ENCODE data around the gene VWA3A.
"Not testable (repeated sequence)": the region's sequence is repeated elsewhere in the genome, so short reads cannot be mapped to it uniquely, and the experiment has no call there.

The VWA3A gene

DNA sequence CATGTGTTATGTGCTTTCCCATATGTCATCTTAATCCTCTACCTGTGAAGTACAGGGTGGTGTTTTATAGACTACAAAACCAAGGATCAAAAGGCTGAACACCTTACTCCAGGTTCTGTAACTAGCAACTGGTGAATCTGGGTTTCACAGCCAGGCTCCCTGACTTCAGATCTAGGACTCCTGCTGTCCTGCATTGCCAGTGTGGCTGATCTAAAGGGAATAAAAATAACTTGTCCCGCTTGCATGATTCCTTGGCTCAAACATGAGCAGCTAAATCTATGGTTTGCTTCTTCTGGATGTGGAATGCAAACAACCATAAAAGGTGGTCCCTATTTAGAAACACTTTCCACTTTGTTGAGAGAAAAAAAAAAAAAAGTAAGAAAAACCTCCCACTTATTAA is 3.7 kb upstream of the VWA3A start:
- no peak for FAIRE-seq

DNA sequence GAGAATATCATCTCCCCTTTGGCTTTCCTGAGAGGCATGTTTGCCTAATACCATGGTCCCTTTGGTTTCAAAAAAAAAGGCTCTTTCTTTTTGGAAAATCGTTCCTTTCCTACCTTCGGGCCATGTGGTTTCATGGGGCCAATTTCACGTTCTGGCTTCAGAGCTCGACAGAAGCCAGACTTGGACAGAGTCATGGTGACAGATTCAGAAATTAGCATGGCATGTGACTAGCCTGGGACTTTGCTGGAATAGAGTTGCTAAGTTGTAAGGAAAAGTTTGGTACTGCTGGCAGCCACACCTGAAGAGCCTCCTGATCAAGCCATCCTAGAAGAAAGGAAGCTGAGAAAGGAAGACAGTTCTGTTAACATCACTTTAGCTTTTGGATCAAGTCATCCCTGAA is 2.4 kb upstream of the VWA3A start:
- FAIRE-seq: no peak

DNA sequence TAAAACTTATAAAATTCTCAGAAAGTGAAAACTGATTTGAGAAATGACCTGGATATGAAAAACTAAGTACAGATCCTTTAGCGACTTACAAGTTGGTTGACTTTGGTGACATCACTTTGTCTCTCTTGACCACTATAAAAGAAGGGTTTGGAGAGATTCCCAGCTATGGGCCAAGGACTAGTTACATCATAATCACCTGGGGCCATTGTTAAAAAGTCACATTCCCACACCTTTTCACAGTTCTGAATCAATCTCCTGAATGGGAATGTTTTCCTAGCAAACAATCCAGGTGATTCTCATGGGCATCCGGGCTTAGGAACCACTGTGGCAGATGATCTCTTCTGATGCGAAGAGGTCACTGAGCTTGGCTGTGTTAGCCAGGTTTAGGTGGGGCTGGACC is 620 bp upstream of the VWA3A start:
- FAIRE-seq: no peak

DNA sequence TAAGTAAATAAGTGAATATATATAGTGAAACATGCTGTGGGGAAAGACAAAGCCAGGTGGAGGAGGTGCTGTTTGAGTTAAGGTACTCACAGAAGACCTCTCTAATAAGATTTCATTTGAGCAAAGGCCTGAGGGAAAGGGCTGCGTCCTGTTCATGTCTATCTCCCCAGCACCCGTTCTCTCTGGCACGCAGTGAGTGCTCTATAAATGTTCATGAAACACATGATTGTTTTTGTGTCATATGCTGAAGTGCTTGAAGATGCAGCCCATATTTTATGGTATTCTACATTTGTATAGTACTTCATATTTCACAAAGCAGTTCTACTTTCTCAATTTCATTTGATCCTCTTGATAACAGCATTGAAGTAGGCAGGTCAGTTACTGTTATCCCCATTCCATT is 990 bp downstream of the VWA3A start:
- no peak for FAIRE-seq

DNA sequence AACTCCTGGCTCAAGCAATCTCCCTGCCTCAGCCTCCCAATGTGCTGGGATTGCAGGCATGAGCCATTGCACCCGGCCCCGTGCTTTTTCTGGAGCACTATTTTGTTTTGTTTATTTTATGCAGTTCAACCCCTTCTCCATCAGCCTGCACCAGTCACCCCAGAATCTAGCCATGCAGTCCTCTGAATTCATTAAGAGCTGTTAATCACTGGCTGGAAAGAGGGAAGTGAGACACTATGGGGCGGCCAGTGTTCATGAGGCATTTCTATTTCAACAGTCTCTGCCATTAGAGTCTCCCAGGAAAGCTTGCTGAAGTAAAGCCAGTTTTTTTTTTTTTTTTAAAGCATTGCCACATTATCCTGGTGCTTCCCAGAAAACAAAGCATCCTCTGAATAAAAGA is 1.7 kb downstream of the VWA3A start:
- FAIRE-seq: no peak

DNA sequence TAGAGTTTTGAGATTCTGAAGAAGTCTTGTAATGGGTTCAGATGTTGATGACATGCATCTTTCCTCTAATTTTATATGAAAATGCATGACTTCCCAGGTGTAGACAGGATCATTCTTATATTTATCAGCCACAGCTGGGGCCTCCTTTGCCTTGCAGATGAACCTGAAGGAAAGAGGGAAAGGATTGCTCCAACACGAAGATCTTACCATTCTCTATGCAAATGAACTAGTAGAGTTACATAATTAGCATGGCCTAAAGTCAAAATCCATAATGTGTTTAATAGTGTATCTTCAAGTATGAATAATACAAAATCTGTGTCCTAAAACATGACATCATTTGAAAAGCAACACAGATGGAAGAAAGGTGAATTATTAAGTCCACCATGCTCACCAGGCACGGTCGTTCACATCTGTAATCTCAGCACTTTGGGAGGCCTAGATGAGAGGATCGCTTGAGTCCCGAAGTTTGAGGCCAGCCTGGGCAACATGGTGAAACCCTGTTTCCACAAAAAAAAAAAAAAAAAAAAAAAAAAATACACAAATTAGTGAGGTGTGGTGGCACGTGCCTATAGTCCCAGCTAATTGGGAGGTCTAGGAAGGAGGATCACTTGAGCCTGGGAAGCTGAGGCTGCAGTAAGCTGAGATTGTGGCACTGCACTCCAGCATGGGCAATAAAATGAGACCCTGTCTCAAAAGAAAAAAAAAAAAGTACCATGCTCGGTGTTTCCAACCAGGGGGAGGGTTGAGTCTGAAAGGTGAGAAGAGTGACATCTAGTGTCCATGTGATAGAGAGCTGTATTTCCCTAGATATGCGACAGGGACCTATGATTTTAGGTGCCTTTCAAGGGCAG is 6.3 kb downstream of the VWA3A start:
- no peak for FAIRE-seq

DNA sequence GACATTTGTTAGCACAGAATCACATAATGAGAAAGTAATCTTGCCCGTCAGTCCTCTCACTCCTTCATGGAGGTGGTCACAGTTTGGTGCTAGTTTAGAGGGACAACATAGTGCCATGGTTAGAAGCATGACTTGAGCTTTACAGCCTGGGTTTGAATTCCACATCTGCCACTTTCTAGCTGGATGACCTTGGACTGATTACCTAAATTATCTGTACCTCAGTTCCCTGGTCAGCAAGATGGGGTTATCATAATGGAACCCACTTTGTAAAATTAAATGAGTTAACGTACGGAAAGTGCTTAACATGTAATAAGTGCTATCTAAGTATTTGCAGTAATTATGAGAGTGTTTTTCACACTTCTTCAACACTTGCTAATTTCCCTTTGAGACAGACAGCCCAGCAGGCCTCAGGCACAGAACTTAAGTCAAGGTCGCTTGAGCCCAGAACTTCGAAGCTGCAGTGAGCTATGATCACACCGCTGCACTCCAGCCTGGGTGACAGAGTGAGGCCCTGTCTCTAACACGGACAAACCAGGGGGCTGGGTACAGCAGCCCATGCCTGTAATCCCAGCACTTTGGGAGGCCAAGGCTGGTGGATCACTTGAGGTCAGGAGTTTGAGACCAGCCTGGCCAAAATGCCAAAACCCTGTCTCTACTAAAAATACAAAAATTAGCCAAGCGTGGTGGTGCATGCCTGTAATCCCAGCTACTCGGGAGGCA is 7.1 kb downstream of the VWA3A start:
- FAIRE-seq: no peak

DNA sequence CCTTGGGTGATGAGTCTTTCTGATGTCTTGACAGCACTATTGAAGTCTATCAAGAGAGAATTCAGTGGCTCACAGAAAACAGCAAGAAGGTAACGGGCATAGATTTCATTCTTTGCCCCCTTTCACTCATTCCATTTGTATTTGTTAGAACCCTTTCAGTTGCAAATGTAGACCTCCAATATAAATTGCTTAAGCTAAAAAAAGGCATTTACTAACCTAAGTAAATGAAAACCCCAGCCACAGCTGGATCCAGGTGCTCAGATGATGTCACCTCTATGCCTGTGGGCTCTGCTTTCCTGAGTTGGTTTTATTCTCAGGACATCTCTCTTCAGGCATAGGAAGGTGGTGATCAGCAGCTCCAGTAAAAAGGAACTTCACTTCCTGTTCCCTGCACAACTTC is 11.1 kb downstream of the VWA3A start:
- no peak for FAIRE-seq

DNA sequence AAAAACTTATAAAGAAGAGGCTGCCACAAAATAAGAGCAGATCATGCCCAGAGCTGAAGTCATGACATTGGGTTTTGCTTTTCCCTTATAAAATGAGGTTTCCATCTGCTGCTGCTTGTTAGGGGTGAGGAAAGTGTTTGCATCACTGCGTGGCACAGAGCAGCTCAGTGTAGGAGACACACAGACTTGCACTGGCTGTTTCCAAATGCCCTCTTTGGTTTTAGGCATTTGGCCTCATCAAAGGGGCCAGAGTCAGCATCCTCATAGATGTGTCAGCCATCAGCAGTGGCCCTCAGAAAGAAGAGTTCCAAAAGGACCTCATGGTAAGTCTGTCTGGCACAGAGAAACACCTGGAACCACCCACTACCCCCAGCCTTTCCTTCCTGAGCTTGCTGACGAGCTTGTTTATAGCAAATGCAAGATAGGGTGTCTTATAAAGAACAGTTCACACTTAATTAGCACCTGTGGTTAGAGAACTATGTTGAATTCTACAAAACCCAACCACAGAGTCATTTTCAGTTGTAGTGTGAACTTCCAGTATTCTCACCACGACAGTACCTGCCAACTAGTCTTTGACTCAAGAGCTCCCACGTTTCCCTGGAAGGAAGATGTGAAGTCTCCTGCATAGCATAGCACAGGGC is 17.0 kb downstream of the VWA3A start:
- no peak for FAIRE-seq

DNA sequence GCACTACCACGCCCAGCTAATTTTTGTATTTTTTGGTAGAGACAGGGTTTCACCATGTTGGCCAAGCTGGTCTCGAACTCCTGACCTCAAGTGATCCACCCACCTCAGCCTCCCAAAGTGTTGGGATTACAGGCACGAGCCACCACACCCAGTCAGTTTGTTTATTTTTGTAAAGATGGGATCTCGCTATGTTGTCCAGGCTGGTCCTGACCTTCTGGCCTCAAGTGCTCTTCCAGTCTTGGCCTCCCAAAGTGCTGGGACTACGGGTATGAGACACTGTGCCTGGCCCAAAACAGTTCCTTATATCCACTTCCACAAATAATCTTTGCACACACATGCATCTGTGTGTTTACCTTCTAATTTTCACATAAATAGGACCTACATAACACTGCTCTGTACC is 19.3 kb downstream of the VWA3A start:
- FAIRE-seq: not testable (repeated sequence)

DNA sequence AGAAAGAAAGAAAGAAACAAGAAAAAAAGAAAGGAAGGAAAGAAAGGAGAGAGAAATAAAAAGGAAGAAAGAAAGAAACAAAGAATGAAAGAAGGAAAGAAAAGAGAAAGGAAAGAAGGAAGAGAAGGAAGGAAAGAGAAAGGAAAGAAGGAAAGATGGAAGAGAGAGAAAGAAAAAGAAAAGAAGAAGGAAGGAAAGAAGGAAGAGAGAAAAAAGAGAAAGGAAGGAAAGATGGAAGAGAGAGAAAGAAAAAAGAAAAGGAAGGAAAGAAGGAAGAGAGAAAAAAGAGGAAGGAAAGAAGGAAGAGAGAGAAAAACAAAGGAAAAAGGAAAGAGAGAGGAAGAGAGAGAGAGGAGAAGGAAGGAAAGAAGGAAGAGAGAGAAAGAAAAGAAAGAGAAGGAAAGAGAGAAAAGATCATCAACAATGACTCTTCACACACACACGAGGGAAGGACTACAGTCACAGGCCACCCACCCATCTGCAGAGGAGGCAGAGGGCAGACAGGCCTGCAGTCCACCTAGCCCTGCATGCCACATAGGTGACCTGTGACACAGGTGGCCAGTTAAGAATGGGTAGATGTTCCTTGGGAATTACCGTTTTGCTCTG is 23.9 kb downstream of the VWA3A start:
- FAIRE-seq: no peak

DNA sequence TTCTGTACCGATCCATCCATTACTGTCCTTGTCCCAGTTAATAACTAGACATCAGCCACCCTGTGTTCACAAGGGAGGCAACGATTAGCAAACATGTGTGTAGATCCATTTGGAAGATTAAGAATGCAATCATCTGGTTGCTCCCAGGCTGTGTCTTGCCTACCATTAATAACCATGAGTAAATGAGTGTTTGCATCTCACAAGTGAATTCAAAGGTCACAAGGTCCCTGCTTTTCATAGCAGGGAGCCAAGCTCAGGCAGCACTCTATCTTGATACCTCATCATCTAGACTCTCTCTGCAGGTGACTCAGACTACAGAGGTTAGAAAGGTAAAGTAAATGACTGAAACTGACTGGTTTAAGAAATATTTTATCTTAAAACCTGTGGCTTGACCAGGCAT is 25.3 kb downstream of the VWA3A start:
- no peak for FAIRE-seq

DNA sequence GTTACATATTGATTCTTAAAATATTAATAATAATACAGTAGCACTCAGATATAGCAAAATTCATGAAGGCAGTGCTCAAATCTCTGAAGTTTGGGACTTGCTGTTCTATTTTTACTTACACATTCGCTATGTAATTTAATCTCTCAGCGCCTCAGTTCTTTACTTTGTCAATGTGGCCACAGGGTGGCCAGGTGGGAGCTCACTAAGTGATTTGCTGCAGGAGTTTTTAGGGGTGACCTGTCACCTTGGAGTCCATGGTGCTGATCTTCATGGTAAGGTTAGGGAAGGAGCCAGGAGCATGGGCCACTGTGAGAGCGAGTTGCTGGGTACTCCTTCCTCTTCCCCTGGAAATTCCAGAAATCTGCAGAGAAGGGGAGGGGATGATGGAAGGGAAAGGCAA is 28.1 kb downstream of the VWA3A start:
- FAIRE-seq: no peak

DNA sequence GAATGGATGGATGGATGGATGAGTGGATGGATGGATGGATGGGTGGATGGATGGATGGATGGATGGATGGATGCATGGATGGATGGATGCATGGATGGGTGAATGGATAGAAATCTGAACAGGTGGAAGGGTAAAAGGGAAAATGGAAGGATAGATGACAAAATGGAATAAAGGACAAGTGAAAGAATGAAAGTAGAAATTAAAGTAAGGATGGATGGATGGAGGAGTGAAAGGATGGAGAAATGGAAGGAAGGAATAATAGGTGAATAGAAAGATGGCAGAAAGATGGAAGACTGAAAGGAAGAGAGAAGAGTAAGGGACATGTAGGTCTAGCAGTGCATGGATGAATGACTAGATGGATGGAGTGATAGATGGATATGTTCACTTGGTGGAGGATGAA is 29.9 kb downstream of the VWA3A start:
- no peak for FAIRE-seq

DNA sequence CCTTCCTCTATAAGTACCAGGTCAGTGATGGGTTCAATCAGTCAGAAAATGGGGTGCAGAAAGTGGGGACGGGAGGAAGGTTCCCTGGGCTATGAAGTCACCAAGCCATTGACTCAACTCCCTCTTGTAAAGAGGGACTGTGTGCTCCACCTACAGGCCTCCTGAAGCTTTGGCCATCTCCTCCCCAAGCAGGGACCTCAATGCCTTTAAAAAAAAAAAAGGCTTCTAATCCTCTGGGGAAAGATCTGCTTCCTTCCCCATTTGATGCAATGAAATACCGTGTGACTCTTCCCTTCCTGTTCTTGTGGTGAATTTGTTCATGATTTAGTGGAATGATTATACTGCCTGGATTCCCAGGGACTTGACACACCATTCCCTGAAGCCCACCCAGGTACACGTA is 30.8 kb downstream of the VWA3A start:
- FAIRE-seq: no peak

DNA sequence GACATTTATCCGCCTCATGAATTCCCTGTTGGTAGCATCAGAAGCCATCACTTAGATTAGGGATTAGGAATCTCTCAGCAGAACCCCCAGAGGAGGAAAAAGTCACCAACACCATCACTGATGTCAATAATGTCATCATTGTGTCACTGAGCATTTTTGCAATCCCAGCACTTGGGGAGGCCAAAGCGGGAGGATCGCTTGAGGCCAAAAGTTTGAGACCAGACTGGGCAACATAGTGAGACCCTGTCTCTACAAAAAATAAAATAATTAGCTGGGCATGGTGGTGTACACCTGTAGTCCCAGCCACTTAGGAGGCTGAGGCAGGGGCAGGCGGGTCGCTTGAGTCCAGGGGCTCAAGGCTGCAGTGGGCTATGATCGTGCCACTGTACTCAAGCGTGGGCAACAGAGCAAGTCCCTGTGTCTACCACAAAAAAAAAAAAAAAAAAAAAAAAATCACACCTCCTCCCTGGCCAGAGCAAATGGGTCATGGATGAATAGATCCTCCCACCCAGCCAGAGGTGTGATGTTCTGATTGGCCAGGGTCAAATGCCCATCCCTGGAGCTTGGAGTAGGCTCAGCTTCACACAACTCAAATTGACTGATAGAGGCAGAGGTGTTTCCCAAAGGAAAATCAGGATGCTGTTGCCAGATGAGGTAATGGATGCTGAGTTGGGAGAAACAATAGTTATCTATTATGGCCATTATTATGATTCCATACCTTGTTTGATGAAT is 31.6 kb downstream of the VWA3A start:
- FAIRE-seq: no peak

DNA sequence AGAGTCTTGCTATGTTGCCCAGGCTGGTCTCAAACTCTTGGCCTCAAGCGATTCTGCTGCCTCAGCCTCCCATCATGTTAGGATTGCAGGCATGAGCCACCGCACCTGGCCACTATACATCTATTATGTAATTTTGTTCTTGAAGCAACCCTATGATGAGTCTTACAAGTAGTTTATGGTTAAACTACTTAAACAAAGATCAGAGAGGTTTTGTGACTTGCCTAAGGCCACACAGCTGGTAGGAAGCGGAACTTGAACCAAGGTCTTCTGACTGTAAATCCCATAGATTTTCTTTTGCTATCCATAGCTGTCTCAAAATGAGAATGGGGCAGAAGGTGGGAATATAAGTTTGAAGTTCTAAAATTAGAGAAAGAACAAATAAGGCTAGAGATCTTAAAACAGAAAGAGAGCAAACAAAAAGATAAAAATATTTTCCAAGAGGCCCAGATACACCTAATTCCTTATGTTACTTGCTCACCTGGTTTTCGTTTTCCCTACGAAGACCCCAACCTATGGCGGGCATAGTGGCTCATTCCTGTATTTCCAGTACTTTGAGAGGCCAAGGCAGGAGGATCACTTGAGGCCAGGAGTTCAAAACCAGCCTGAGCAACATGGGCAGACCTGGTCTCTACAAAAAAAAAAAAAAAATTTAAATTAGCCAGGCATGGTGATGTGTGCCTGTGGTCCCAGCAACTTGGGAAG is 32.4 kb downstream of the VWA3A start:
- FAIRE-seq: no peak

DNA sequence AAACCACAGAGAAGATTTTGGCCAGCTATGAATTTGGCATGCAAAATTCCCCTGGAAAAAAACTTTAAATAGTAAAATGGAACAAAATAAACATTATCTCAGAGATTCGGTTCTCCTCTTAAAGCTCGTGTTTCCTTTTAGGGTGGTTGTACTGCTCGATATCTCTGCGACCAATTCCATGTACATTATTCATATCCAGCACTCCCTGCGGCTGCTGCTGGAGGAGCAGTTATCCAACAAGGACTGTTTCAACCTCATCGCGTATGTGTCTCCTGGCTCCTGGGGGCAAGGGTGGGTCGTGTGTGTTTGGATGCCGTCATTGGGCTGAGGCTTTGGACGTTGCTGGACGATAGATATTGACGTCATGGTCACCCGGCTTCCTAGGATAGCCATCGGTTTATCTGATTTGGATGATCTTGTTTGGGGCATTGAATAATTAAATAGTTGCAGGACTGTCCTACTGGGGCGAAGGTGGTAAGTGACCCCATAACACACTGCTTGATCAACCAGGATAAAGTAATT is 33.8 kb downstream of the VWA3A start:
- no peak for FAIRE-seq

DNA sequence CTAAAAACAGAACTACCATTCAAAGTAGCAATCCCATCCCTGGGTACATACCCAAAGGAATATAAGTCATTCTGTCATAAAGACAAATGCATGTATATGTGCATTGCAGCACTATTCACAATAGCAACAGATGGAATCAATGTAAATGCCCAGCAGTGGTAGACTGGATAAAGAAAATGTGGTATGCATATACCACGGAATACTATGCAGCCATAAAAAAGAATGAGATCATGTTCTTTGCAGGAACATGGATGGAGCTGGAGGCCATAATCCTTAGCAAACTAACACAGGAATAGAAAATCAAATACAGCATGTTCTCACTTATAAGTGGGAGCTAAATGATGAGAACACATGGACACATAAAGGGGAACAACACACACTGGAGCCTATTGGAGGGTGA is 36.2 kb downstream of the VWA3A start:
- not testable (repeated sequence) for FAIRE-seq

DNA sequence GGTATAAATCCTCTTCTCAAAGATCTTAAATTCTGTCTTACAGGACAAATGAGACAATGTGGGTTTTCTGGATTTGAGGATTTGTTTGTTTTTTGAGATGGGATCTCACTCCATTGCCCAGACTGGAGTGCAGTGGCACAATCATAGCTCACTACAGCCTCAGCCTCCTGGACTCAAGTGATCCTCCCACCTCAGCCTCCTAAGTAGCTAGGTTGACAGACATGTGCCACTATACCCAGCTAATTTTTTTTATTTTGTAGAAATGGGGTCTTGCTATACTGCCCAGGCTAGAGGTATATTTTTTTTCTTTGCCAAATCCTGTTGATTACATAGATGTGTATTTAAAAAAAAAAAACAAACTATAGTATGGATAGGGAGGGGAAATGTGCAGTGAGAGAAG is 38.2 kb downstream of the VWA3A start:
- no peak for FAIRE-seq

DNA sequence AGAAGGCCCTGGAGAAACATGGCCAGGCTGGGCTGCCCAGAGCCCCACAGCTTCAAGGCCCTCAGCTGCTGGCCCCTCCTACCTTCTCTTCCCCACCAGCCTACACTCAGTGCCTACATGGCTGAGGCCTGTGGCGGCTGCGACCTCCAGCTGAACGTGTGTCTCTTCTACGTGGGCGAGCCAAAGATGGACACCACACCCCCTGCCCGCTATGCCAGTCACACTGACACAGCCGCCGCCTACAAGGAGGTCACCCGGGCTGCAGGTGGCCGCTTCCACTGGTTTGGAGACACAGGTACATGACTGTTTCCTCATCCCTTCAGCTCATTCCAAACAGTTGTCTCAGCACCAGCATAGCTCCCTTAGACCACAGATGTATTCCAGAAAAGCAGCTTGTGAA is 40.5 kb downstream of the VWA3A start:
- no peak for FAIRE-seq

DNA sequence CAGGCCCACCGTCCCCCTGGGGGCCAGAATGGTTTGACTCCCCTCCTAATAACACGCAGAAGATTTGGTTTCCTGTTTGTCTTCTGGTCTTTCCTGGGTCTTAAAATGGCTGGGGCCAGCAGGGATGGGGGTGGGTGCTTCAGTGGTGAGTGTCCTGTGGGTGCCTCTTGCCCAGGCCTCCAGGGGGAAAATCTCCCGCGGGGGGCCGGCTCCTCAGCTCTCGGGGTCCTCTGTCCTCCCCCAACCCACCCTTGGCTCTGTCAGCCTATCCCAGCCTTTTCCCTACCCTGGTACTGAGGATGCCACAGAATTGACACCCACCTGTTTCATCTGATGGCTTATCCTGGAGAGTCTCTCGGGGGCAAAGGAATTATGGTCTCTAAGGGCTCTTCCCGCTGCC is 46.1 kb downstream of the VWA3A start:
- FAIRE-seq: no peak
